Measurements from ENCODE around the gene OR10G7.

DNA sequence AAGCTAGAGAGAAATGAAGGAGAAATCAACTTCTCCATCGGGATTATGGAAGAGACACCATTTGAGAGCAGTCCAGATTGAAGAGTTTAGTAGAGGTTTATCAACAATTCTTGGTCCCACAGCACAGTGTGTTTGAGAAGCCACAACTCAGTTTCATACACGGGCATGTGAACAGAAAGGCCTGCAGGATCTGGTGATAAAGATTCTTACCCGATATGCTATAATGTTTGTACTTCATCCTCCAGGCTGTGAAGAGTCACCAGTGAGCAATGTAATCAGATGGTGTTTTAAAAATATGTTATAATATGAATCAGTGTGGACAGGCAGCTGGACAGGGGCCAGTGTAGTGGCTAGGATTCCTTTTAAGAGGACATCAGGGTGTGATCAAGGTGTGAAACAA, 44.5 kb upstream of the OR10G7 start:
- TF ChIP-seq CTCF (IDR thresholded peaks at IDR 0.05; ENCODE audit: extremely low read depth in 1 of 2, insufficient read depth in 1 of 2, low read depth in 1 of 2, low read length in 2 of 2): no peak
- no peak for TF ChIP-seq POLR2A (IDR thresholded peaks at IDR 0.05; ENCODE audit: low read depth, low read length)
- no peak for TF ChIP-seq POLR2AphosphoS5 (IDR thresholded peaks at IDR 0.05; ENCODE audit: insufficient read depth, low read depth, low read length)

Data from endothelial cell of umbilical vein (primary cell).